Measurements from ENCODE around the gene NUDT3.

- TF ChIP-seq EZH2phosphoT487 (IDR thresholded peaks at IDR 0.05; ENCODE audit: insufficient read depth, low read depth) (no peak), EZH2 (IDR thresholded peaks at IDR 0.05; ENCODE audit: insufficient read depth, poor library complexity, severe bottlenecking) (no peak)
Observed at GRCh38 chr6:34230653-34231371, 161.7 kb downstream of the NUDT3 start.
